ENCODE measurements around the gene TPSAB1.
A peak's percentile ranks its signal among the peaks of the same experiment; 100 is the strongest.

TPSAB1 gene

DNA sequence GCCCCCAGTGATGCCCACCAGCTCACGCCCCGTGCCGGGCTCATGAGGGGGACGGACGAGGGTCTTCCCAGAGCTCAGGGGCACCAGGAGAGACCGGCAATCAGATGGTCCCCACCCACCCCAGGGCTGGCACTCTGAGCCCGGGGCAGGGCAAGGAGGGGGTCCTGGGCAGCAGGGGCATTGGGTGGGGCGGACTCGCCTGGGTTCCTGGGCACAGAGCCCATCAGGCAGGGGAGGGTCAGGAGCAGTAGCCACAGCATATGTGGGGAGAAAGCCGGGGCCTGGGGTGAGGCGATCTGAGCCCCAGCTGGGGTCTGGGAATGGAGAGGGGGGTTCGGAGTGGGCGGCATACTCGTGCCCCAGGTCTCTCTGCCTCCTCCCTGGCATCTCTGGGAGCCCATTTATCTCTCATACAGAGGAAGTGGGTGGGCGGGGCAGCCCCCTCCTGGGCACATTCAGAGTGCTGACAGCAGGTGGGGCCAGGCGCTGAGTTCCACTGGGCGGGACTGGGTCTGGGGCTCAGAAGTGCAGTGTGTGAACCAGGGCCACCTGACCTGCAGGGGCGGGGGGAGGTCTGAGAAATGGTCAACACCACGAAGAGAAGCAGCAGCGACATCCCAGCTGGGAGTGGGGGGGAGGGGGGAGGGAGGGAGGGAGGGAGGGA is 48.4 kb downstream of the TPSAB1 start:
- no peak for DNase-seq

- no peak for DNase-seq
These were observed 49.0 kb downstream of the TPSAB1 start for GRCh38 chr16:1289477-1289866.

GRCh38 chr16:1290063-1290501 is 49.6 kb downstream of the TPSAB1 start:
- peak; percentile 33 for DNase-seq

DNA sequence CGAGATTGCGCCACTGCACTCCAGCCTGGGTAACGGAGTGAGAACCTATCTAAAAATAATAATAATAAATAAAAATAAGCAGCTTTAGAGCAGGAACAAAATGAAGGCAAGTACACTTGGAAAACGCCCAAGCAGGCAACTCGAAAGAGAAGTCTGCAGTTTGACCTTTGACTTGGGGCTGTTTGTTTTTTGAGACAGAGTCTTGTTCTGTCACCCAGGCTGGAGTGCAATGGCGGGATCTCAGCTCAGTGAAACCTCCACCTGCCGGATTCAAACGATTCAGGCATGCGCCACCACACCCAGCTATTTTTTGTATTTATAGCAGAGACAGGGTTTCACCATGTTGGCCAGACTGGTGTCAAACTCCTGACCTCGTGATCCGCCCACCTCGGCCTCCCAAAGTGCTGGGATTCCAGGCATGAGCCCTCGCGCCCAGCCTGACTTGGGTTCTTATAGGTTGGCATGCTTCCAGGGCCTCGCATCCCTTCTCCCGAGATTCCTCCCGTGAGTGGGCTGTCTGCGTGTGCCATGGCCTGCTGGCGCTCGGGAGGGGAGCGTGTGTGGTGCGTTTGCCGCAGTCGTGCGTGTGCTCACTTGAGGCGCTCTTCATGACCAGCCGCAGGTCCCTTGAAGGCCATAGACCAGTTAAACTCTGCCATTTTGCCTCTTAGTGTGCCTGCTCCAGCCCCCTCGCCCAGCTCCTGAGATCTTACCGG is 50.5 kb downstream of the TPSAB1 start:
- DNase-seq: no peak

DNA sequence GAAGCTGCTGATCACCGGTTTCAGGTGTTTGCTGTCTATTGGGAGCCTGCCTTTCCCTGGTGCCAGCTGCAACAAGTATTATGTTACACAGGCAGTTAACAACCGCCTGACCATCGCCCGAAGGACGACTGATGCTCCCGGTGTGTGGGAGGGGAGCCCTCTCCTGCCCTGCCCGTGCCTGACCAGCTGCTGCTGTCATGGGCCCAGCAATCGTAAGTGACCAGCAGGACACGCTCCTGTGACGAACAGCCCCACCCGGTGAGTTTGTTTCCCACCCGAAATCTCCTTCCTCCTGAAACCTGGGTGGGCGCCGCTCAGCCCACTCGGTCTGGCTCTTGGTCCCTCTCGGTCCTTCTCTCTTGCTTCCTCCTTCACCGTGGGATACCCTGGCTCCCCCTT is 51.1 kb downstream of the TPSAB1 start:
- DNase-seq: no peak
